Measurements from ENCODE around the gene SKIL.
"Not testable (repeated sequence)": the region's sequence is repeated elsewhere in the genome, so short reads cannot be mapped to it uniquely, and the experiment has no call there.

GRCh38 chr3:170327868-170328548, 29.5 kb upstream of the SKIL start:
- TF ChIP-seq CTCF, POLR2A (IDR thresholded peaks at IDR 0.05): not testable (repeated sequence)
